Measurements from ENCODE around the gene NT5DC2.

The NT5DC2 gene

GRCh38 chr3:52509753-52510328 is 23.8 kb downstream of the NT5DC2 start:
- DNase-seq (ENCODE audit: low spot score): no peak

GRCh38 chr3:52507359-52507758 is 26.3 kb downstream of the NT5DC2 start:
- no peak for DNase-seq (ENCODE audit: low spot score)

GRCh38 chr3:52506266-52506966 is 27.2 kb downstream of the NT5DC2 start:
- no peak for DNase-seq (ENCODE audit: low spot score)

- no peak for DNase-seq (ENCODE audit: low spot score)
Observed at GRCh38 chr3:52504977-52505376, 28.7 kb downstream of the NT5DC2 start.

- no peak for DNase-seq (ENCODE audit: low spot score)
Observed at GRCh38 chr3:52503788-52504424, 29.8 kb downstream of the NT5DC2 start.

- no peak for DNase-seq (ENCODE audit: low spot score)
Observed at GRCh38 chr3:52502808-52503350, 30.8 kb downstream of the NT5DC2 start.

GRCh38 chr3:52502001-52502400 is 31.7 kb downstream of the NT5DC2 start:
- no peak for DNase-seq (ENCODE audit: low spot score)

GRCh38 chr3:52501046-52501445 is 32.6 kb downstream of the NT5DC2 start:
- DNase-seq (ENCODE audit: low spot score): no peak

- peak; percentile 39 for DNase-seq (ENCODE audit: low spot score)
Observed at GRCh38 chr3:52498137-52499054, 35.3 kb downstream of the NT5DC2 start.

GRCh38 chr3:52495777-52496602 is 37.7 kb downstream of the NT5DC2 start:
- no peak for DNase-seq (ENCODE audit: low spot score)

GRCh38 chr3:52494886-52495495 is 38.7 kb downstream of the NT5DC2 start, which contains the start of gene STAB1:
STAB1 (plus strand) TSS chr3:52495338; CDS start chr3:52495414, 76 bp downstream.
- DNase-seq (ENCODE audit: low spot score): no peak

GRCh38 chr3:52494445-52494844 is 39.2 kb downstream of the NT5DC2 start:
- no peak for DNase-seq (ENCODE audit: low spot score)

- no peak for DNase-seq (ENCODE audit: low spot score)
Observed at GRCh38 chr3:52493232-52494017, 40.2 kb downstream of the NT5DC2 start.

- no peak for DNase-seq (ENCODE audit: low spot score)
Observed at GRCh38 chr3:52492059-52492458, 41.6 kb downstream of the NT5DC2 start.

GRCh38 chr3:52490939-52491526 is 42.6 kb downstream of the NT5DC2 start:
- DNase-seq (ENCODE audit: low spot score): no peak

- no peak for DNase-seq (ENCODE audit: low spot score)
Observed at GRCh38 chr3:52490035-52490938, 43.4 kb downstream of the NT5DC2 start.

- no peak for DNase-seq (ENCODE audit: low spot score)
Observed at GRCh38 chr3:52489453-52489852, 44.2 kb downstream of the NT5DC2 start.

GRCh38 chr3:52488746-52489145 is 44.9 kb downstream of the NT5DC2 start:
- DNase-seq (ENCODE audit: low spot score): no peak
